ENCODE measurements around the gene HDAC11.

HDAC11 gene

GRCh38 chr3:13509816-13510192, 29.7 kb downstream of the HDAC11 start:
- TF ChIP-seq EZH2 (optimal IDR thresholded peaks at IDR 0.05; ENCODE audit: low read depth, low read length) (no peak), CTCF (IDR thresholded peaks at IDR 0.05; ENCODE audit: low read length) (no peak), EZH2phosphoT487 (IDR thresholded peaks at IDR 0.05; ENCODE audit: low read length) (no peak)
- no peaks in the 10 kb centered on the region for H4K20me1 ChIP-seq (ENCODE audit: insufficient read depth, low read length)
- no peaks in the 10 kb centered on the region for H3K9me3 ChIP-seq (replicated peaks; ENCODE audit: insufficient read depth, low read length)
- no peak overlapping the region for H2AFZ ChIP-seq (ENCODE audit: low read length)
- H3K27ac ChIP-seq (ENCODE audit: low read length), result no peak overlapping the region
- no peak for DNase-seq
- peaks cover 50% of the 10 kb centered on the region for H3K27me3 ChIP-seq (replicated peaks; ENCODE audit: insufficient read depth, low read length)
- no peak overlapping the region for H3K4me3 ChIP-seq (ENCODE audit: low read length)
- no peaks in the 10 kb centered on the region for H3K79me2 ChIP-seq (ENCODE audit: low read length)
- H3K4me1 ChIP-seq (ENCODE audit: low read length), result no peaks in the 10 kb centered on the region
- H3F3A ChIP-seq (ENCODE audit: insufficient read depth, low read length), result no peaks in the 10 kb centered on the region
- H3K36me3 ChIP-seq (replicated peaks; ENCODE audit: insufficient read depth, low read length), result no peaks in the 10 kb centered on the region
- H3K4me2 ChIP-seq (ENCODE audit: low read depth, low read length), result no peak overlapping the region
- no peak overlapping the region for H3K9ac ChIP-seq (ENCODE audit: low read length)
- H3K9me2 ChIP-seq (replicated peaks; ENCODE audit: insufficient read depth, low read length), result no peaks in the 10 kb centered on the region

- H2AFZ ChIP-seq (ENCODE audit: low read length), result no peak overlapping the region
- H3K27ac ChIP-seq (ENCODE audit: low read length), result no peak overlapping the region
- no peaks in the 10 kb centered on the region for H3K36me3 ChIP-seq (replicated peaks; ENCODE audit: insufficient read depth, low read length)
- H3K4me1 ChIP-seq (ENCODE audit: low read length), result no peaks in the 10 kb centered on the region
- no peak overlapping the region for H3K9ac ChIP-seq (ENCODE audit: low read length)
- H3K27me3 ChIP-seq (replicated peaks; ENCODE audit: insufficient read depth, low read length), result peaks cover 65% of the 10 kb centered on the region
- no peaks in the 10 kb centered on the region for H3K9me3 ChIP-seq (replicated peaks; ENCODE audit: insufficient read depth, low read length)
- H3K79me2 ChIP-seq (ENCODE audit: low read length), result no peaks in the 10 kb centered on the region
- no peaks in the 10 kb centered on the region for H3K9me2 ChIP-seq (replicated peaks; ENCODE audit: insufficient read depth, low read length)
- DNase-seq, result no peak
- no peak overlapping the region for H3K4me2 ChIP-seq (ENCODE audit: low read depth, low read length)
- H4K20me1 ChIP-seq (ENCODE audit: insufficient read depth, low read length), result no peaks in the 10 kb centered on the region
- no peaks in the 10 kb centered on the region for H3F3A ChIP-seq (ENCODE audit: insufficient read depth, low read length)
- no peak overlapping the region for H3K4me3 ChIP-seq (ENCODE audit: low read length)
- TF ChIP-seq EZH2 (optimal IDR thresholded peaks at IDR 0.05; ENCODE audit: low read depth, low read length) (no peak), CTCF (IDR thresholded peaks at IDR 0.05; ENCODE audit: low read length) (no peak), EZH2phosphoT487 (IDR thresholded peaks at IDR 0.05; ENCODE audit: low read length) (no peak)
Observed at GRCh38 chr3:13512451-13512850, 32.3 kb downstream of the HDAC11 start.

GRCh38 chr3:13513051-13513912, 33.2 kb downstream of the HDAC11 start:
- Histone ChIP-seq H3K79me2 (ENCODE audit: low read length) (no peaks in the 10 kb centered on the region), H3K9me2 (replicated peaks; ENCODE audit: insufficient read depth, low read length) (no peaks in the 10 kb centered on the region), H3K9ac (ENCODE audit: low read length) (no peak overlapping the region), H3K9me3 (replicated peaks; ENCODE audit: insufficient read depth, low read length) (no peaks in the 10 kb centered on the region), H2AFZ (ENCODE audit: low read length) (no peak overlapping the region), H3K36me3 (replicated peaks; ENCODE audit: insufficient read depth, low read length) (no peaks in the 10 kb centered on the region), H3K27me3 (replicated peaks; ENCODE audit: insufficient read depth, low read length) (peaks cover 67% of the 10 kb centered on the region), H3F3A (ENCODE audit: insufficient read depth, low read length) (no peaks in the 10 kb centered on the region), H3K4me1 (ENCODE audit: low read length) (no peaks in the 10 kb centered on the region), H3K4me3 (ENCODE audit: low read length) (no peak overlapping the region), H3K27ac (ENCODE audit: low read length) (no peak overlapping the region), H4K20me1 (ENCODE audit: insufficient read depth, low read length) (no peaks in the 10 kb centered on the region), H3K4me2 (ENCODE audit: low read depth, low read length) (no peak overlapping the region)
- no peak for DNase-seq
- TF ChIP-seq EZH2phosphoT487 (IDR thresholded peaks at IDR 0.05; ENCODE audit: low read length), result no peak
- no peak for TF ChIP-seq EZH2 (optimal IDR thresholded peaks at IDR 0.05; ENCODE audit: low read depth, low read length)
- TF ChIP-seq CTCF (IDR thresholded peaks at IDR 0.05; ENCODE audit: low read length), result no peak

All from MM.1S (cell line).